ENCODE results near the gene SEMA4D. TPM values are rescaled to one million over a fixed set of nuclear protein-coding genes. Genes with fewer than 3 reads are reported as not detected.

SEMA4D gene
- total and polyA plus RNA-seq, 4 donors, result 30.9 to 124 (median 89.0) TPM

DNA sequence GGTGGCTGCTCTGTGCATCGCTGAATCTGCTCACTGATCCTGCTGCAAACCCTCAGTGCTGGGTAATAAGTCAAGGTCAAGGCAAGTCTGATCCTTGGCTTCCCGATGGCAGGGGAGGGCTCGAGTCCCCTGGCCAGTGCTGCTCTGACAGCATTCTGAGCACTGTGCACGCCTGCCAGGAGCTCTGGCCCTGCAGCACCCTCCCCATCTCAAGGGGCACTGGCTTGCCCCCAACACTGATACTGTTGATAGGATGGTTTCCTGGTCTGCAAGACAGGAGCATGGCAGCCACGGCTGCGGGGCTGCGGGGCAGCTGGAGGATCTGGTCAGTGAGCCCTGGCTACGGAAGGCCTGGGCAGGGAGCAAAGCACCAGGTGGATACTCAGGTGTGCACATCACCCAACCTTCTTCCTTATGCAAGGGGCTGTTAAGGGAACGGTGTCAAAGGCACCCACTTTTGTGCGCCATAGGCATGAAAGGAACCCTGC lies 107.8 kb downstream of the SEMA4D start:
- no peaks in the 10 kb centered on the region for H3K27me3 ChIP-seq (ENCODE audit: control insufficient read depth, insufficient read depth, low read length)
- H3K4me3 ChIP-seq (ENCODE audit: low read depth, low read length), result no peak overlapping the region
- WGBS (ENCODE audit: insufficient coverage), result 89% methylated on average over 9 of the region's 10 CpGs
- H3K9me3 ChIP-seq (ENCODE audit: control insufficient read depth, insufficient read depth, low read length), result no peaks in the 10 kb centered on the region
- DNase-seq (ENCODE audit: low read depth in 4 of 6, low spot score in 6 of 6), result no peak
- no peak overlapping the region for H3K27ac ChIP-seq (ENCODE audit: low read depth, low read length)
- H3K36me3 ChIP-seq (ENCODE audit: control insufficient read depth, insufficient read depth, low read length), result peaks cover 86% of the 10 kb centered on the region
- H3K4me1 ChIP-seq (ENCODE audit: control insufficient read depth, insufficient read depth, low read length), result no peaks in the 10 kb centered on the region

DNA sequence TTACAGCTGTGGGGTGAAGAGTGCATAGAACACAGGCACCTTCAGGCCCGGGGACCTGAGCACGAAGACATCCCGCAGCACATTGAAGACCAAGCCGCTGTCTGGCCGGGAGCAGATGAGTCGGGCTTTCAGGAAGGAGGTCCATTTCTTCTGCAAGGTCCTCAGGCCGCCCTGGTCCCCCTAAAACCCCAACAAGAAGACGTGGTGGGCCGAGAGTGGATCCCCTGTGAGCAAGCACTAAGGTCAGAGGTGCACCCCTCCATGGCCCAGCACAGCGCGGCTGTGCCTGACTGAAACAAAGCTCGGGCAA lies 109.1 kb downstream of the SEMA4D start:
- H3K9me3 ChIP-seq (ENCODE audit: control insufficient read depth, insufficient read depth, low read length), result no peaks in the 10 kb centered on the region
- no peaks in the 10 kb centered on the region for H3K4me1 ChIP-seq (ENCODE audit: control insufficient read depth, insufficient read depth, low read length)
- no peak overlapping the region for H3K27ac ChIP-seq (ENCODE audit: low read depth, low read length)
- peaks cover 84% of the 10 kb centered on the region for H3K36me3 ChIP-seq (ENCODE audit: control insufficient read depth, insufficient read depth, low read length)
- H3K27me3 ChIP-seq (ENCODE audit: control insufficient read depth, insufficient read depth, low read length), result no peaks in the 10 kb centered on the region
- DNase-seq (ENCODE audit: low read depth in 4 of 6, low spot score in 6 of 6), result no peak
- 95% methylated on average over 12 of the region's 12 CpGs for WGBS (ENCODE audit: insufficient coverage)
- H3K4me3 ChIP-seq (ENCODE audit: low read depth, low read length), result no peak overlapping the region

GRCh38 chr9:89388084-89388867 lies 109.6 kb downstream of the SEMA4D start:
- no peaks in the 10 kb centered on the region for H3K27me3 ChIP-seq (ENCODE audit: control insufficient read depth, insufficient read depth, low read length)
- no peaks in the 10 kb centered on the region for H3K4me1 ChIP-seq (ENCODE audit: control insufficient read depth, insufficient read depth, low read length)
- H3K9me3 ChIP-seq (ENCODE audit: control insufficient read depth, insufficient read depth, low read length), result no peaks in the 10 kb centered on the region
- H3K27ac ChIP-seq (ENCODE audit: low read depth, low read length), result no peak overlapping the region
- peaks cover 87% of the 10 kb centered on the region for H3K36me3 ChIP-seq (ENCODE audit: control insufficient read depth, insufficient read depth, low read length)
- WGBS (ENCODE audit: insufficient coverage), result 89% methylated on average over 16 of the region's 19 CpGs
- no peak for DNase-seq (ENCODE audit: low read depth in 4 of 6, low spot score in 6 of 6)
- no peak overlapping the region for H3K4me3 ChIP-seq (ENCODE audit: low read depth, low read length)

DNA sequence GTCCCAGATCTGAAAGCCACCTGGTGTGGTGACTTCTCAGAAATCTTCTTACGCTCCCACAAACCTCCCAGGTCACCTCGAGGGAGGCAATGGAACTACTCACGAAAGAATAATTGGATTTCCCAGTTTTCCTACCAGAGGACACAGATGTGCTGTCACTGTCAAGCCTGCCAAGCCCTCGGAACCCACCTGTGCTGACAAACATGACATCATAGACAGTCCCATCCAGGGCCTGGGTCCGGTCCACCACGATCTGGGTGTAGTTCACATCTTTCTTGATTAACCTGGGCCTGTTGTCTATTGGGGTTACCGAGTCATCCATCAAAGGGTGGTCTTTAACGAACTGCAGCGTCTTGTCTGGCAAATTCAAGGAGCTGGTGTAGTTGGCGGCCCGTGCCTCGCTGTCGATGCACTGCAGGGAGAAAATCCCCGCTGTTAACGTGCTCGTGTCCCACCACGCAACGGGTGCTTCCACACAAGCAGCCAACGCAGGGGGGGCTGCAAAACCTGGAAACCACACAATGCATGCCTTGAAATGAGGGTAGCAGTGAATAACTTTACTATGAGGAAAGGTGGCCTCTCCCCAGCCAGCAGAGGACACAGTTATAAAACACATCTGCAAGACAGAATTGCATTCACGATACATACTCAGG lies 110.6 kb downstream of the SEMA4D start:
- Histone ChIP-seq H3K9me3 (ENCODE audit: control insufficient read depth, insufficient read depth, low read length) (no peaks in the 10 kb centered on the region), H3K27ac (ENCODE audit: low read depth, low read length) (no peak overlapping the region), H3K4me1 (ENCODE audit: control insufficient read depth, insufficient read depth, low read length) (peaks cover 3% of the 10 kb centered on the region), H3K27me3 (ENCODE audit: control insufficient read depth, insufficient read depth, low read length) (no peaks in the 10 kb centered on the region), H3K36me3 (ENCODE audit: control insufficient read depth, insufficient read depth, low read length) (peaks cover 89% of the 10 kb centered on the region), H3K4me3 (ENCODE audit: low read depth, low read length) (no peak overlapping the region)
- no peak for DNase-seq (ENCODE audit: low read depth in 4 of 6, low spot score in 6 of 6)
- 79% methylated on average over 19 of the region's 20 CpGs for WGBS (ENCODE audit: insufficient coverage)

DNA sequence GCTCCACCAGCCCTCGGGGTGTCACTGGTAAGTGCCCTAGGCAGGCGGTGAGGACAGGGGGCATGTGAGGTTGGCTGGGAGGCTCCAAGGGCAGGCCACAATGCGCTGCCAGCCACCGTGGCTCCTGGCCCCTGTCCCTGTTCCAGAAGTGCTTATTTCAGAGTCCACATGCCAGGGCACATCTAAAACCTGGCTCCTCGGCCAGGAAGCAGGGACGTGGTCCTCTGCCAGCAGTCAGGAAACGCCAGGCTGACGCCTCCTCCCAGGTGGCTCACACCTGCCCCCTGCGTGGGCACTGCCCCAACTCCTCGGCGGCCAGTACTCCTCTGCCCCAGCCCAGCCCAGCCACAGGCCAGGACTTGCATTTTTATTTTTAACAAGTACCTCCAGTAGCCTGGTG lies 111.1 kb downstream of the SEMA4D start:
- 87% methylated on average over 11 of the region's 11 CpGs for WGBS (ENCODE audit: insufficient coverage)
- no peak overlapping the region for H3K27ac ChIP-seq (ENCODE audit: low read depth, low read length)

GRCh38 chr9:89386206-89386605 lies 111.7 kb downstream of the SEMA4D start:
- peaks cover 3% of the 10 kb centered on the region for H3K4me1 ChIP-seq (ENCODE audit: control insufficient read depth, insufficient read depth, low read length)
- no peaks in the 10 kb centered on the region for H3K27me3 ChIP-seq (ENCODE audit: control insufficient read depth, insufficient read depth, low read length)
- H3K4me3 ChIP-seq (ENCODE audit: low read depth, low read length), result no peak overlapping the region
- peaks cover 89% of the 10 kb centered on the region for H3K36me3 ChIP-seq (ENCODE audit: control insufficient read depth, insufficient read depth, low read length)
- H3K9me3 ChIP-seq (ENCODE audit: control insufficient read depth, insufficient read depth, low read length), result no peaks in the 10 kb centered on the region
- WGBS (ENCODE audit: insufficient coverage), result 94% methylated on average over 11 of the region's 11 CpGs
- DNase-seq (ENCODE audit: low read depth in 4 of 6, low spot score in 6 of 6), result no peak
- H3K27ac ChIP-seq (ENCODE audit: low read depth, low read length), result no peak overlapping the region

More for the DNA sequence above, 111.1 kb downstream of the SEMA4D start:
- no peak overlapping the region for H3K4me3 ChIP-seq (ENCODE audit: low read depth, low read length)
- H3K9me3 ChIP-seq (ENCODE audit: control insufficient read depth, insufficient read depth, low read length), result no peaks in the 10 kb centered on the region
- peaks cover 89% of the 10 kb centered on the region for H3K36me3 ChIP-seq (ENCODE audit: control insufficient read depth, insufficient read depth, low read length)
- peaks cover 3% of the 10 kb centered on the region for H3K4me1 ChIP-seq (ENCODE audit: control insufficient read depth, insufficient read depth, low read length)
- no peak for DNase-seq (ENCODE audit: low read depth in 4 of 6, low spot score in 6 of 6)
- H3K27me3 ChIP-seq (ENCODE audit: control insufficient read depth, insufficient read depth, low read length), result no peaks in the 10 kb centered on the region

DNA sequence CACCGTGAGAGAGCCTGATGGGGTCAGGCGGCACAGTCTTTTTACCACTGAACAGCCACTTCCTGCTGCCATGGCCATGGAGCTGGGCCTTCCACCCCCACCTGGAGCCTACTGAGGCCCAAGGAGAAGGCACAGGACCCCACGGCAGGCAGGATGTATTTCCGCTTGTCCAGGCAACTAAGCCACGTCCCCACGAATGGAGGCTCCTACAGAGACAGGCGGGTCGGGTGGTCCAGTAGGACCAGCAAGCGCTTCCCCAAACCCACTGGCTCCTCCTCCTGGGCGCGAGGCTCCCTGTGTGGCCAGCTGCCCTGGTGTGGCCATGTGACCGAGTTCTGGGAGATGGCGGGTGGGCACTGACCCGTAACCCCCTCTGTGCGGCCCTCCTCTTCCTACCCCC lies 113.1 kb downstream of the SEMA4D start:
- Histone ChIP-seq H3K27ac (ENCODE audit: low read depth, low read length) (no peak overlapping the region), H3K27me3 (ENCODE audit: control insufficient read depth, insufficient read depth, low read length) (no peaks in the 10 kb centered on the region), H3K36me3 (ENCODE audit: control insufficient read depth, insufficient read depth, low read length) (peaks cover 88% of the 10 kb centered on the region), H3K4me1 (ENCODE audit: control insufficient read depth, insufficient read depth, low read length) (peaks cover 3% of the 10 kb centered on the region), H3K9me3 (ENCODE audit: control insufficient read depth, insufficient read depth, low read length) (no peaks in the 10 kb centered on the region), H3K4me3 (ENCODE audit: low read depth, low read length) (no peak overlapping the region)
- DNase-seq (ENCODE audit: low read depth in 4 of 6, low spot score in 6 of 6), result no peak
- WGBS (ENCODE audit: insufficient coverage), result 90% methylated on average over 15 of the region's 15 CpGs

- Histone ChIP-seq H3K27me3 (ENCODE audit: control insufficient read depth, insufficient read depth, low read length) (no peaks in the 10 kb centered on the region), H3K36me3 (ENCODE audit: control insufficient read depth, insufficient read depth, low read length) (peaks cover 84% of the 10 kb centered on the region), H3K27ac (ENCODE audit: low read depth, low read length) (no peak overlapping the region), H3K4me3 (ENCODE audit: low read depth, low read length) (no peak overlapping the region), H3K4me1 (ENCODE audit: control insufficient read depth, insufficient read depth, low read length) (peaks cover 3% of the 10 kb centered on the region), H3K9me3 (ENCODE audit: control insufficient read depth, insufficient read depth, low read length) (no peaks in the 10 kb centered on the region)
- 92% methylated on average over 19 of the region's 19 CpGs for WGBS (ENCODE audit: insufficient coverage)
- DNase-seq (ENCODE audit: low read depth in 4 of 6, low spot score in 6 of 6), result no peak
Measured at GRCh38 chr9:89383721-89384300, 114.1 kb downstream of the SEMA4D start.

- Histone ChIP-seq H3K27ac (ENCODE audit: low read depth, low read length) (no peak overlapping the region), H3K36me3 (ENCODE audit: control insufficient read depth, insufficient read depth, low read length) (peaks cover 84% of the 10 kb centered on the region), H3K4me1 (ENCODE audit: control insufficient read depth, insufficient read depth, low read length) (peaks cover 3% of the 10 kb centered on the region), H3K9me3 (ENCODE audit: control insufficient read depth, insufficient read depth, low read length) (no peaks in the 10 kb centered on the region), H3K4me3 (ENCODE audit: low read depth, low read length) (no peak overlapping the region), H3K27me3 (ENCODE audit: control insufficient read depth, insufficient read depth, low read length) (no peaks in the 10 kb centered on the region)
- 86% methylated on average over 14 of the region's 16 CpGs for WGBS (ENCODE audit: insufficient coverage)
- no peak for DNase-seq (ENCODE audit: low read depth in 4 of 6, low spot score in 6 of 6)
Measured at GRCh38 chr9:89383030-89383720, 114.7 kb downstream of the SEMA4D start.
